GM13977 (cell line): Measurements from ENCODE around the gene FIGNL2.

Experiments
- DNase-seq: peaks from one replicate; pipeline ENCODE4 v3.0.0; 2012; ENCODE audit warnings: low spot score
- CTCF ChIP-seq: IDR thresholded peaks from 2 replicates; pipeline ENCODE4 v1.5.1; 2012; ENCODE audit warnings: mild to moderate bottlenecking, control low read depth; ENCODE audit not compliant: insufficient read depth; ENCODE audit errors: extremely low read depth, missing control alignments
- in situ Hi-C: fragments of 300-500 bp; cut with MboI; formaldehyde crosslinking; loops from one replicate; pipeline ENCODE4 v1.12.0; 2022; ENCODE audit warnings: low sequenced_read_pairs, low pct_unique_long_range_greater_than_20kb, mixed read lengths, inconsistent platforms; ENCODE audit not compliant: unreplicated experiment

The FIGNL2 gene

GRCh38 chr12:51866762-51867161 is 18.2 kb upstream of the FIGNL2 start:
- no peak for TF ChIP-seq CTCF
- in situ Hi-C loops: no loop called here
- no peak for DNase-seq

- no peak for TF ChIP-seq CTCF
- in situ Hi-C loops: no loop called here
- peak; percentile 18 for DNase-seq
Observed at GRCh38 chr12:51866324-51866723, 17.8 kb upstream of the FIGNL2 start.

- TF ChIP-seq CTCF: no peak
- in situ Hi-C loops: no loop called here
- DNase-seq: peak; percentile 19
Observed at GRCh38 chr12:51865757-51866270, 17.3 kb upstream of the FIGNL2 start.

DNA sequence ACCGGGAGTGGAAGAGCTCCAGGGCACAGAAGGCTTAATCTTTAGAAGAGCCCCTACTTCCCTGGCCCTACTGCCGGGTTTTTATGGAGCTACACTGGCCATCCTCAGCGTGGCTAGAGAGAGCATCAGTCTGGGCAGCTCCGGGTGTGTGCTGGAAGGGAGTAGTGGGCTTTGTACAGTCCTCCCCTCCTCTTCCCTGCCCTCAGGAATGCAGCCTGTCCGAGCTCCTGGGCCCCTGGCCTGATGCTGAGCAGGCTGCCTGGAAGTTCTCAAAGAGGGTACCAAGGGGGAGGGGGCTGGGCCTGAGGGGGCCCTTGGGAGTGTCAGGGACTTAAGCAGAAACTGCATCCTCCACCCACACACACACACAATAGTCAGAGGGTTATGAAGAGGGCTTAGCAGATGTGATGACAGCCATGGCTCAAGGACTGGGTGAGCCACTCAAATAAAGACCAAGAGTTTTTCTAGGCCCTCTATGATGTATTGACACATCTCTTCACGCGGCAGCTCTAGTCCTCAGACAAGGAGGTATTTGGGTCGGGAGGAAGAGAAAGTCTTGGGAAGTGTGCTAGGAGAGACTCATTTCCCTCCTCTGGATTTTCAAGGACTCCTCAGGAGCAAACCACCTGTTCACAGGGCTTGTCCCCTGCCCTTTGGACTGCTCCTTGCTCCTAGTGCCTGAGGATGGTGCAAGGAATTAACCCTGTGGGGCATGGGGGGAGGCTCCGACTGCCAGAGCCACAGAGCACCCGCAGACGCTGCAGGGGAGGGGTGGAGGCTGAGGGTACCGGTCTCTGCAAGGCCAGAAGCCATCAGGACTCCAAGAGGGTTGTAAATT is 16.5 kb upstream of the FIGNL2 start:
- DNase-seq: peak; percentile 37
- in situ Hi-C loops: no loop called here
- TF ChIP-seq CTCF: no peak

DNA sequence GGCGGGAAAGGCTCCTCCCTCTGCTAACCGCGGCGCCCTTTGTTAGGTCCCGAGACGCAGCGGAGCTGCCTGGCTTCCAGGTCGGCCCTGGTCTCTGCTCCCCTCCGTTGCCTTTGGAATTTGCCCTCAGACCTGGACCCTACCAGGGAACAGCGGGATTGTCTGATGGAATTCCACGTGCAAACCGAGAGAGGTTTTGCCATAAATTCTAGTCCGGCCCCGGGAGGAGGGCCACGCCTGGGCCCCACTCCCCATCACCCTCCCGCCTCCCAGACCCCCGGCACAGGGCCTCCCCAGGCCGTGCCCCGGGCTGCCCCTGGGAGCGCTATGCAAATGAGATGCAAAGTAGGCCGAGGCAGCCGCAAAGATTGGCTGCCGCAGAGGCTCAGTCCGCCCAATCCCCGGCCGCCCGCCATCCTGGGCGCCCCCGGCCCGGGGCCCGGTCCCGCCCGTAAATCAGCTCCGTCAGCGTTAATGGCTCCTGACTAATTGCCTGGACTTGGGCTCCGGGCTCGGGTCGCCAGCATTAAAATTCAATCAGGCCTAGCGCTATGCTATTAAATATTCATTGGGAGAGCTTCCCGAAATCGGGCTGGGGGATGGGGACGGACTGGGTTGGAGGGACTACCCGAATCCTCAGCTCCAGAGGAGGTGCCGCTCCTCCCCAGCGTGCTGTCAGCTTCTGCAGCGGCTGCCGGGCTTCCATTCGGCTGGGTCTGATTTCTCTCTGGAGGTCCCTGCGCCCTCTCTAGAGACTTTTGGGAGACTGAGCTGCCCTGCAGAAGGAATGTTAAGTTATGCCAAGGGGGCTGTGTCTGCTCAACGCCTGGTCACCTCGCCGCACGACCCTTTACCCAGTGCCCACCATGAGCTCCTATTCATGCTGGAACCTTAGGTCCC is 15.7 kb upstream of the FIGNL2 start:
- DNase-seq: no peak
- in situ Hi-C loops: no loop called here
- TF ChIP-seq CTCF: no peak

DNA sequence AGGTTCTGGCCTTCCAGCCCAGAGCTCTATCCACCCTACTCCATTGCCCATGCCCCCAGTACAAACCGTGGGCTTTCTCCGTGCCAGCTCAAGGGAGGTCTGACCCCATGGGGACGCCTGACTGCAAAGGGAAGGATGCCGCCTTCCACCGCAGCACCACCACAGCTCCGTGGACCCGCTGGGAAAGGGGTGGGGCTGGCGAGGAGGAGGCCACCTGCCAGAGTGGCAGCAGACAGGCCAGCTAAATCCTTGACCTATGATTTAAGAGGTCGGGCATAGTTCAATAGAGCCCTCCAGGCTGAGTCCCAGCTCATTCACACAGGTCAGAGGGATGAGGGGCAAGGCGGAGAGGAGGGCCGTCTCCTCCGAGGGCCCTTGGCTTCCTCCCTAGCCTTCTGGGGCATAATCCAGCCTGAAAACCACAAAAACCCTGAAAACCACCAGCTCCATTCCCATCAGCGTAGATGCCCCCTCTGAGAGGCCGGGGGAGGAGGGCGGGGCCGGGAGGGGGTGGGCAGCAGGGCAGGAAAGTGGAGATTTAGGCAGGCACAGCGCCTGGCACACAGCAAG is 14.9 kb upstream of the FIGNL2 start:
- DNase-seq: no peak
- in situ Hi-C loops: no loop called here
- TF ChIP-seq CTCF: no peak
